Measurements from ENCODE around the gene PPM1H. TPM values are rescaled to one million over a fixed set of nuclear protein-coding genes. Genes with fewer than 3 reads are reported as not detected.
"Not testable (repeated sequence)": the region's sequence is repeated elsewhere in the genome, so short reads cannot be mapped to it uniquely, and the experiment has no call there.

Gene PPM1H
- total and polyA plus RNA-seq, 2 donors, result 1.4 to 6.5 TPM

GRCh38 chr12:62684570-62685295 is 250.2 kb downstream of the PPM1H start:
- WGBS, result 69% methylated on average over 7 of the region's 7 CpGs
- no peak overlapping the region for H3K4me3 ChIP-seq (ENCODE audit: low read depth, low read length)
- no peaks in the 10 kb centered on the region for H3K4me1 ChIP-seq (ENCODE audit: insufficient read depth)
- no peaks in the 10 kb centered on the region for H3K36me3 ChIP-seq (ENCODE audit: insufficient read depth)
- H3K27ac ChIP-seq (ENCODE audit: low read depth), result no peak overlapping the region
- peak; percentile 42 for DNase-seq (ENCODE audit: extremely low spot score)

- Histone ChIP-seq H3K4me1 (ENCODE audit: insufficient read depth) (no peaks in the 10 kb centered on the region), H3K4me3 (ENCODE audit: low read depth, low read length) (no peak overlapping the region), H3K36me3 (ENCODE audit: insufficient read depth) (no peaks in the 10 kb centered on the region), H3K27ac (ENCODE audit: low read depth) (peak overlapping the region; percentile 62)
- peak; percentile 37 for DNase-seq (ENCODE audit: extremely low spot score)
- 31% methylated on average over 7 of the region's 7 CpGs for WGBS
Observed at GRCh38 chr12:62683776-62684569, 251.0 kb downstream of the PPM1H start.

- DNase-seq (ENCODE audit: extremely low spot score), result no peak
- no peaks in the 10 kb centered on the region for H3K4me1 ChIP-seq (ENCODE audit: insufficient read depth)
- 91% methylated on average over 4 of the region's 4 CpGs for WGBS
- H3K36me3 ChIP-seq (ENCODE audit: insufficient read depth), result no peaks in the 10 kb centered on the region
- H3K4me3 ChIP-seq (ENCODE audit: low read depth, low read length), result no peak overlapping the region
- no peak overlapping the region for H3K27ac ChIP-seq (ENCODE audit: low read depth)
Observed at GRCh38 chr12:62681306-62681705, 253.6 kb downstream of the PPM1H start.

- whole genome bisulfite sequencing, result 55% methylated on average over 3 of the region's 3 CpGs
- no peak overlapping the region for H3K27ac ChIP-seq (ENCODE audit: low read depth)
- DNase-seq (ENCODE audit: extremely low spot score), result no peak
- no peaks in the 10 kb centered on the region for H3K36me3 ChIP-seq (ENCODE audit: insufficient read depth)
- no peak overlapping the region for H3K4me3 ChIP-seq (ENCODE audit: low read depth, low read length)
- H3K4me1 ChIP-seq (ENCODE audit: insufficient read depth), result no peaks in the 10 kb centered on the region
Observed at GRCh38 chr12:62679608-62680007, 255.3 kb downstream of the PPM1H start.

DNA sequence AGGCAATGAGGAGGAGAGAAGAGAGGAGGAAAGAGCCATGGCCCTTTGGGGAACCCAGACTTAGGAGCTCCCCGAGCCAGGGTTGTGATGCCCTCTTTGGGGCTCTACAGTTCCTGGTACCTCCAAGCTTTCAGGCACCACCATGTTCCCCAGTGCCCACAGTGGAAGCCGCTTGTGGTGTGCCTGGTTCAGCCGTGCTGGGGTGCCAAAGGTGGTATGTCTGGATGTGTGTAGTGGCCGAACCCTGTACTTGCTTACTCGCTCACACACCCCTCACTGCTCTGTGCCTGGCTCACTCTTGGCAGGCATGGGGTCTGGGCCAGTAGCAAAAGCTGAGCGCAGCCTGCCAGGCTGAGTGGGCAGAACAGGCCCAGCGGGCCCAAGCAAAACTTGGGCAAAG is 257.6 kb downstream of the PPM1H start:
- no peak overlapping the region for H3K27ac ChIP-seq (ENCODE audit: low read depth)
- DNase-seq (ENCODE audit: extremely low spot score), result no peak
- H3K36me3 ChIP-seq (ENCODE audit: insufficient read depth), result no peaks in the 10 kb centered on the region
- no peaks in the 10 kb centered on the region for H3K4me1 ChIP-seq (ENCODE audit: insufficient read depth)
- WGBS, result 89% methylated on average over 7 of the region's 7 CpGs
- no peak overlapping the region for H3K4me3 ChIP-seq (ENCODE audit: low read depth, low read length)

- 97% methylated on average over 11 of the region's 11 CpGs for WGBS
- no peak overlapping the region for H3K27ac ChIP-seq (ENCODE audit: low read depth)
- H3K36me3 ChIP-seq (ENCODE audit: insufficient read depth), result no peaks in the 10 kb centered on the region
- DNase-seq (ENCODE audit: extremely low spot score), result no peak
- no peaks in the 10 kb centered on the region for H3K4me1 ChIP-seq (ENCODE audit: insufficient read depth)
- no peak overlapping the region for H3K4me3 ChIP-seq (ENCODE audit: low read depth, low read length)
Observed at GRCh38 chr12:62676521-62677307, 258.2 kb downstream of the PPM1H start.

GRCh38 chr12:62673028-62673815 is 261.7 kb downstream of the PPM1H start:
- no peak for DNase-seq (ENCODE audit: extremely low spot score)
- WGBS, result 80% methylated on average over 6 of the region's 6 CpGs
- Histone ChIP-seq H3K36me3 (ENCODE audit: insufficient read depth) (no peaks in the 10 kb centered on the region), H3K4me1 (ENCODE audit: insufficient read depth) (no peaks in the 10 kb centered on the region), H3K4me3 (ENCODE audit: low read depth, low read length) (no peak overlapping the region), H3K27ac (ENCODE audit: low read depth) (no peak overlapping the region)

DNA sequence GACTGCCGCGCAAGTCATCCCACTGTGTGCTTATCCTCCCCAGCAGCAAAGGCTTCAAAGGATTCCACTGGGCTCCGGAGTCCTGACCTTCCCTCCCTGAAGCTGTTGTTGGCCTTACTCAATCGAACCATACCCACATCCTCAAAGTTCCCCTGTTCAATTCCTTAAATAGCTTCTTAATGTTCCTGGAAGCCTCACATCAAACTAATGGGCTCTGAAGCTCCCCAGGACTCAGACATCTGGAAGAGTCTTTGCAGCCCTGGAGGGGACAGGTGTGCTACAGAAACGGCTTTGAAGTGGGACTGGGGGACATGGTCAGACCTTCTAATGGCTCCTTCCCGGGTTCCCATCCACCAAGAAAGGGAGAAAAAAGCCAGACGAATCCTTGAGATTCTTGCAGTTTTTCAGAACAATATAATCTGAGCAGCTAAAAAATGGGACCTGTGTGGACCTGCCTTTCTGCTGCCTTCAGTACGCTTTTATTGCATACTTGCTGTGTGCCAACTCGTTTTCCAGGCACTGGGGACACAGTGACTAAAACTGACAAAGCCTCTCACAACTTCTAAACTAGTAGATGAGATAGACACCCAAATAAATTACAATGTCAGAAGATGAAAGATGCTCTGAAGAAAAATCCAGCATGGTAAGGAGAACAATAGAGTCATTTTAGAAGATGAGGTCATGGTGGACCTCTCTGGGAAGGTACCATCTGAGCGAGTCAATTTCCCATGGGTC is 263.8 kb downstream of the PPM1H start:
- WGBS, result 84% methylated on average over 10 of the region's 10 CpGs
- Histone ChIP-seq H3K27ac (ENCODE audit: low read depth) (no peak overlapping the region), H3K36me3 (ENCODE audit: insufficient read depth) (no peaks in the 10 kb centered on the region), H3K4me3 (ENCODE audit: low read depth, low read length) (no peak overlapping the region), H3K4me1 (ENCODE audit: insufficient read depth) (no peaks in the 10 kb centered on the region)
- no peak for DNase-seq (ENCODE audit: extremely low spot score)

DNA sequence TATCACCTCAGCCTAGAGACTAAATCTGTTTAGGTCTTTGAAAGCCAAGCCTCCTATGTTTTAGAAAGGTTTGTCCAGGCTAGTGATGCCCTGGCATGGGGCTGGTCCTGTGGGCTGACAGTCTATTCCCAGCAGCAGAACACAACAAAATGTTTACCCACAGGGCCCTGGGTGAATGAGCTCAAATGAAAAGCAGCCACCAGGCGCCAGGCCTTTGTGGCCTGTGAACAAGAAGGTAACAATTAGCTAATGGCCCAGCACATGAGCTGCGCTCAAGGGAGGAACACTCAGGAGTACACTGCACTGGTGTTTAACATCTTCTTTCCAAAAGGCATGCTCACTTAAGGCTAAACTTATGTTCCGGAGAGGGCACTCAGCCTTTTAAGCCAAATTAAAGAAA is 266.2 kb downstream of the PPM1H start:
- Histone ChIP-seq H3K4me1 (ENCODE audit: insufficient read depth) (no peaks in the 10 kb centered on the region), H3K36me3 (ENCODE audit: insufficient read depth) (no peaks in the 10 kb centered on the region), H3K4me3 (ENCODE audit: low read depth, low read length) (no peak overlapping the region), H3K27ac (ENCODE audit: low read depth) (no peak overlapping the region)
- DNase-seq (ENCODE audit: extremely low spot score), result no peak
- WGBS, result 96% methylated on average over 3 of the region's 3 CpGs

- H3K4me3 ChIP-seq (ENCODE audit: low read depth, low read length); H3K27ac ChIP-seq (ENCODE audit: low read depth); H3K36me3 ChIP-seq (ENCODE audit: insufficient read depth); H3K4me1 ChIP-seq (ENCODE audit: insufficient read depth); DNase-seq (ENCODE audit: extremely low spot score): not testable (repeated sequence)
- 97% methylated on average over 5 of the region's 5 CpGs for WGBS
Observed at GRCh38 chr12:62664951-62665350, 270.0 kb downstream of the PPM1H start.

- 76% methylated on average over 2 of the region's 2 CpGs for WGBS
- Histone ChIP-seq H3K4me1 (ENCODE audit: insufficient read depth) (no peaks in the 10 kb centered on the region), H3K4me3 (ENCODE audit: low read depth, low read length) (no peak overlapping the region), H3K36me3 (ENCODE audit: insufficient read depth) (no peaks in the 10 kb centered on the region), H3K27ac (ENCODE audit: low read depth) (peak overlapping the region; percentile 61)
- DNase-seq (ENCODE audit: extremely low spot score), result no peak
Observed at GRCh38 chr12:62660756-62661155, 274.2 kb downstream of the PPM1H start.

- DNase-seq (ENCODE audit: extremely low spot score), result no peak
- Histone ChIP-seq H3K4me3 (ENCODE audit: low read depth, low read length) (no peak overlapping the region), H3K4me1 (ENCODE audit: insufficient read depth) (no peaks in the 10 kb centered on the region), H3K36me3 (ENCODE audit: insufficient read depth) (no peaks in the 10 kb centered on the region), H3K27ac (ENCODE audit: low read depth) (no peak overlapping the region)
- WGBS, result 72% methylated on average over 3 of the region's 3 CpGs
Observed at GRCh38 chr12:62659453-62660295, 275.3 kb downstream of the PPM1H start.

Measured in urinary bladder (tissue), 4 donors.